Vagina (tissue), 2 donors: Measurements from ENCODE around the gene KCNMB2. TPM values are rescaled to one million over a fixed set of nuclear protein-coding genes. Genes with fewer than 3 reads are reported as not detected.

Experiments
- DNase-seq, 2 donors: peaks; one replicate each; pipeline ENCODE4 v3.0.0-alpha.2; 2017; ENCODE audit errors: extremely low spot score in 2 of 2
- H3K27ac ChIP-seq: fragments of 200-600 bp; sonication (generic); one replicate; pipeline ENCODE4 v1.5.1; 2019
- H3K27me3 ChIP-seq: fragments of 200-600 bp; sonication (generic); one replicate; pipeline ENCODE4 v1.5.1; 2019
- H3K36me3 ChIP-seq, 2 donors: fragments of 200-600 bp; sonication (generic); one replicate each; pipeline ENCODE4 v1.5.1; 2017 to 2019
- H3K4me1 ChIP-seq: fragments of 200-600 bp; sonication (generic); one replicate; pipeline ENCODE4 v1.5.1; 2019
- H3K4me3 ChIP-seq, 2 donors: fragments of 200-600 bp; sonication (generic); 1 replicate in 1 of 2; 2 replicates in 1 of 2; pipeline ENCODE4 v1.5.1; 2016 to 2019
- H3K9me3 ChIP-seq: fragments of 200-600 bp; sonication (generic); one replicate; pipeline ENCODE4 v1.5.1; 2019
- CTCF ChIP-seq, 3 experiments: fragments of 450-650 bp in 2 of 3; fragments of 200-600 bp in 1 of 3; sonication (generic) in 1 of 3; IDR thresholded peaks; one replicate each; pipeline ENCODE4 v1.5.1; 2017 to 2019; ENCODE audit warnings: antibody characterized with exemption in 3 of 3, mild to moderate bottlenecking in 2 of 3, moderate library complexity in 2 of 3
- POLR2A ChIP-seq, 2 donors: fragments of 450-650 bp; IDR thresholded peaks; one replicate each; pipeline ENCODE4 v1.6.1; 2017; ENCODE audit warnings: antibody characterized with exemption in 2 of 2, mild to moderate bottlenecking in 2 of 2, moderate library complexity in 2 of 2
- POLR2AphosphoS5 ChIP-seq, 2 donors: sonication (generic); formaldehyde crosslinking; IDR thresholded peaks; one replicate each; pipeline ENCODE4 v1.9.0; 2017; ENCODE audit warnings: antibody characterized with exemption in 2 of 2, mild to moderate bottlenecking in 2 of 2, low read depth in 1 of 2; ENCODE audit not compliant: insufficient read depth in 1 of 2
- intact Hi-C: fragments of 100-400 bp; cut with DNase I; formaldehyde crosslinking; loops from one replicate; pipeline ENCODE4 v1.15.1; 2023
- total RNA-seq: library from RNA; depleted of rRNA; stranded (reverse); fragments of >200 nt; gene quantifications from one replicate; pipeline ENCODE4 v1.2.3, GENCODE V29; 2016

Gene KCNMB2
- total RNA-seq, 1 donor from 2014 or later, result 1.5 TPM

- Histone ChIP-seq H3K4me1 (no peaks in the 10 kb centered on the region), H3K9me3 (no peaks in the 10 kb centered on the region)
These were observed 304.8 kb downstream of the KCNMB2 start for GRCh38 chr3:178841011-178841410.

DNA sequence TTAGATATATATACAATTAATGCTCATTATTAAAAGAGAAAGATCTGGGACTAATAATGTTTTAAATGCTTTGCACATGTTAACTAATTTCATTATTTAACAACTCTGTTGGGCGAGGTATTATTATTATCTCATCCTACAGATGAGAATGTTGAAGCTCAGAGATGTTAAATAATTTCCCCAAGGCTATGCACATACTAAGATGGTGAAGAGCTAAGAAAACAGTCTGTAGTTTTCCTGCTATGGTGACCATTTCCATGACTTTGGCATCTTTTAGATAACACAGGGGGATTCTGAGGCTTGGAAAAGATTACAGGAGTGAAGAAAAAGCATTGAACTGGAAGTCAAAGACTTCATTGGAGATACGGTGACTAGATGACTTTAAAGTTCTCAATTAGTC lies 308.7 kb downstream of the KCNMB2 start:
- H3K27me3 ChIP-seq, result no peaks in the 10 kb centered on the region
- H3K4me1 ChIP-seq, result no peaks in the 10 kb centered on the region
- H3K4me3 ChIP-seq, result no peak overlapping the region
- no peak for TF ChIP-seq POLR2AphosphoS5 (IDR thresholded peaks at IDR 0.05; ENCODE audit: insufficient read depth in 1 of 2, low read depth in 1 of 2)
- no peaks in the 10 kb centered on the region for H3K9me3 ChIP-seq
- no peak overlapping the region for H3K27ac ChIP-seq
- intact Hi-C loops, result no loop called here
- no peaks in the 10 kb centered on the region for H3K36me3 ChIP-seq
- no peak for DNase-seq

More at GRCh38 chr3:178841011-178841410, 304.8 kb downstream of the KCNMB2 start:
- H3K27ac ChIP-seq, result no peak overlapping the region
- intact Hi-C loops, result no loop called here
- no peaks in the 10 kb centered on the region for H3K36me3 ChIP-seq
- TF ChIP-seq POLR2AphosphoS5 (IDR thresholded peaks at IDR 0.05; ENCODE audit: insufficient read depth in 1 of 2, low read depth in 1 of 2) (no peak), CTCF (IDR thresholded peaks at IDR 0.05) (no peak), POLR2A (IDR thresholded peaks at IDR 0.05) (no peak)
- no peak for DNase-seq
- no peaks in the 10 kb centered on the region for H3K27me3 ChIP-seq
- no peak overlapping the region for H3K4me3 ChIP-seq

DNA sequence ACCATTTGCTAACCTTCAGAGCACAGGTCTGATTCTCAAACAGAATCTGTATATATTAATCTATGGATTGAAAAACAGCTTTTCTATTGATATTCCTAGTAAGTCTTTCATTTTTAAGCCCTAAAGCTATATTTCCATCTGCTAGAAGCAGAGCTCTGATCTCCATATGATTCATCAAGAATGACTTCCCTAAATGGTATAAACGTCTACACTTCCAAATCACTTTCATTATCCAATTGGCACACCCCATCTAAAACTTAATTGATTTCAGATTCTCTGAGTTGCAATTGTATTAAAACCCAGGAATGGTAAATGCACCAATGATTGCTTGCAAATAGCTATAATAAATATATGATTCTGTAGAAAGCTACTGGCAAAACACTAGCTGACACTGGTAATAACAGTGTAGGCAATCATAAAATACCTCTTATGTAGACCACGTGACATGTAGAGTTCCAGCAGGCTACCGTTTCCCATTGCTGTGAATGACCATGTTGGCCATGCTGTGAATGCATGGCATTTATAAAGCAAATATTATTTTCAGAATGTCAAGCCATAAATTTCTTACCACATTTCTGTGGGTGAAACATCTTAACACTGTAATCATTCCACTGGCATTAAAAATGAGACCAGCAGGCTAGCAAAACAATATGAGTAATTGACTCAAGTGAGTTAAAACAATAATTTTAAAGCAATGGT lies 309.3 kb downstream of the KCNMB2 start:
- no peak for DNase-seq
- no peaks in the 10 kb centered on the region for H3K36me3 ChIP-seq
- no peaks in the 10 kb centered on the region for H3K9me3 ChIP-seq
- no peaks in the 10 kb centered on the region for H3K4me1 ChIP-seq
- no peak overlapping the region for H3K4me3 ChIP-seq
- intact Hi-C loops, result no loop called here
- no peaks in the 10 kb centered on the region for H3K27me3 ChIP-seq
- no peak for TF ChIP-seq POLR2A (IDR thresholded peaks at IDR 0.05)
- TF ChIP-seq POLR2AphosphoS5 (IDR thresholded peaks at IDR 0.05; ENCODE audit: insufficient read depth in 1 of 2, low read depth in 1 of 2), result no peak
- TF ChIP-seq CTCF (IDR thresholded peaks at IDR 0.05), result no peak
- H3K27ac ChIP-seq, result no peak overlapping the region

DNA sequence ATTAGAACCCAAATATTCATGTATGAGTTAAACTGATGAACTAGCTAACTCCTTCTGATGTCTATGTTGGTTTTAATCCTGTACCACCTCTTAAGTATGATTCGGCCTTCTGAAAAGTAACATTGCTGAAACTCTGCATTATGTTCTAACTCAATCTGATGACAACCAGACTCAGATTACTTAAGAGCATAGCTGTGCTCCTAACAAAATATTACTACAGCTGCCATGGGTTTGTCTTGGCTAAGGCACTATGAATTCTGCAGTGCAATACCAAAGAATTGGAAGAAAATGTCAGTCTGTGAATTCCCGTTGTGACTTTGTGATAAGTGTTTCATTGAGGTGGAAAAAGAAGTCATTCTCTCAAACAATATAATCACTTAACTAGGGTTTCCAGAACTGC lies 311.0 kb downstream of the KCNMB2 start:
- no peak overlapping the region for H3K4me3 ChIP-seq
- TF ChIP-seq POLR2AphosphoS5 (IDR thresholded peaks at IDR 0.05; ENCODE audit: insufficient read depth in 1 of 2, low read depth in 1 of 2), result no peak
- no peaks in the 10 kb centered on the region for H3K36me3 ChIP-seq
- no peaks in the 10 kb centered on the region for H3K4me1 ChIP-seq
- DNase-seq, result no peak
- intact Hi-C loops, result no loop called here
- H3K9me3 ChIP-seq, result no peaks in the 10 kb centered on the region
- H3K27ac ChIP-seq, result no peak overlapping the region
- H3K27me3 ChIP-seq, result no peaks in the 10 kb centered on the region

DNA sequence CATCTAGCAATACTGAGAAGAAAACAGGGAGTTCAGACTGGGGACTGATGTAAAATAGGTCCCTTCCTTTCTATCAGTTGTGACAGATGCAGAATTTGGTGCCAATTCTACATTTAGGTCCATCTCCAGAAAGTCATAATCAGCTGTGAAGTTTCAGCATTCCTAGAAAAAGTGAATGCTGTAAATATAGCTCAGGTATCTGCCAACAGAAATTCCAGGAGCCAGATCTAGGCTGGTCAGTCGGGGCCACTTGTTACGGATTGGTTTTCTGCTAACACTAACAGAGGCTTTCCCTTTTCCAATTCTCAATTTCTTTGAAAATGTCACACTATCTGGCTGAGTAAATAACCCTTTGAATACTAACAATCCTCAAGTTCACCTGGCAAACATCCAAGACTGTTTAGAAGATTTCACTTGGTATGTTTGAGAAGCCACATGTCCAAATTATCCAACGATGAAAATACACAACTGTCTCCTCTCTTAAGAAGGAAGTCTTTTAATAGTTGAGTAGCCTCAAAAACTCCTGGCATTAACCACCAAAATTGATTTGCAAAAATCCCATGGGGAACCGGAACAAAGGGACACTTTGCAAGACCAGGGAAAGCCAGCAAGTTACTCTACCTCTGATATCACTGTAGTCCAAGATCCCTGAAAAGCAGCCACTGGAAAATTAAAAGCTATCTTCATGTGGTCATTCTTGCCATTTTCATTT lies 313.1 kb downstream of the KCNMB2 start:
- H3K36me3 ChIP-seq, result no peaks in the 10 kb centered on the region
- no peaks in the 10 kb centered on the region for H3K27me3 ChIP-seq
- H3K4me3 ChIP-seq, result no peak overlapping the region
- H3K27ac ChIP-seq, result no peak overlapping the region
- TF ChIP-seq POLR2A (IDR thresholded peaks at IDR 0.05) (no peak), POLR2AphosphoS5 (IDR thresholded peaks at IDR 0.05; ENCODE audit: insufficient read depth in 1 of 2, low read depth in 1 of 2) (no peak), CTCF (IDR thresholded peaks at IDR 0.05) (no peak)
- no peaks in the 10 kb centered on the region for H3K9me3 ChIP-seq
- intact Hi-C loops, result no loop called here
- no peaks in the 10 kb centered on the region for H3K4me1 ChIP-seq
- DNase-seq, result no peak
